ENCODE measurements around the gene AKIRIN1. TPM values are rescaled to one million over a fixed set of nuclear protein-coding genes. Genes with fewer than 3 reads are reported as not detected.
"Not testable (repeated sequence)": the region's sequence is repeated elsewhere in the genome, so short reads cannot be mapped to it uniquely, and the experiment has no call there.

Gene AKIRIN1
- total RNA-seq, 1 donor from 2014 or later = 152 TPM

GRCh38 chr1:39048745-39049370 lies 57.8 kb downstream of the AKIRIN1 start:
- H3K4me1 Mint-ChIP-seq (ENCODE audit: low read depth, unreplicated experiment) = peaks cover 22% of the 10 kb centered on the region
- no peaks in the 10 kb centered on the region for H4K20me1 ChIP-seq (ENCODE audit: insufficient read depth, low read length)
- no peaks in the 10 kb centered on the region for H3K9me3 Mint-ChIP-seq (ENCODE audit: unreplicated experiment)
- H3K4me2 ChIP-seq (ENCODE audit: low read length) = no peak overlapping the region
- no peak overlapping the region for H3K9ac ChIP-seq (ENCODE audit: low read length)
- DNase-seq (ENCODE audit: low read depth) = no peak
- H3K36me3 Mint-ChIP-seq (ENCODE audit: low read depth, unreplicated experiment) = peaks cover 10% of the 10 kb centered on the region
- H3K4me3 Mint-ChIP-seq (ENCODE audit: unreplicated experiment) = no peak overlapping the region
- no peak overlapping the region for H3K4me3 ChIP-seq (ENCODE audit: insufficient read depth, low read depth, low read length)
- no peaks in the 10 kb centered on the region for H3K36me3 ChIP-seq (ENCODE audit: insufficient read depth, low read length)
- TF ChIP-seq EZH2 (IDR thresholded peaks at IDR 0.05; ENCODE audit: insufficient read depth, low read length) (no peak), CTCF (IDR thresholded peaks at IDR 0.05; ENCODE audit: insufficient read depth, low read depth, low read length) (no peak)
- H3K4me1 ChIP-seq (ENCODE audit: insufficient read depth, low read length) = peaks cover 15% of the 10 kb centered on the region
- H3K27me3 ChIP-seq (ENCODE audit: insufficient read depth, low read length) = no peaks in the 10 kb centered on the region
- FAIRE-seq = no peak
- no peak overlapping the region for H2AFZ ChIP-seq (ENCODE audit: low read depth, low read length)
- H3K27ac ChIP-seq (ENCODE audit: low read depth, low read length) = peak overlapping the region; percentile 13
- no peak overlapping the region for H3K27ac Mint-ChIP-seq (ENCODE audit: unreplicated experiment)
- H3K9me3 ChIP-seq (ENCODE audit: insufficient read depth, low read depth, low read length) = no peaks in the 10 kb centered on the region
- no peaks in the 10 kb centered on the region for H3K79me2 ChIP-seq (ENCODE audit: insufficient read depth, low read length)
- no peaks in the 10 kb centered on the region for H3K27me3 Mint-ChIP-seq (ENCODE audit: low read depth, unreplicated experiment)

GRCh38 chr1:39050001-39050400 lies 58.9 kb downstream of the AKIRIN1 start:
- H3K4me2 ChIP-seq (ENCODE audit: low read length) = no peak overlapping the region
- no peak overlapping the region for H3K9ac ChIP-seq (ENCODE audit: low read length)
- no peak overlapping the region for H3K27ac ChIP-seq (ENCODE audit: low read depth, low read length)
- Mint-ChIP-seq H3K4me3 (ENCODE audit: unreplicated experiment) (no peak overlapping the region), H3K36me3 (ENCODE audit: low read depth, unreplicated experiment) (peaks cover 6% of the 10 kb centered on the region), H3K27me3 (ENCODE audit: low read depth, unreplicated experiment) (no peaks in the 10 kb centered on the region), H3K9me3 (ENCODE audit: unreplicated experiment) (no peaks in the 10 kb centered on the region), H3K4me1 (ENCODE audit: low read depth, unreplicated experiment) (peaks cover 22% of the 10 kb centered on the region), H3K27ac (ENCODE audit: unreplicated experiment) (no peak overlapping the region)
- no peak for DNase-seq (ENCODE audit: low read depth)
- no peaks in the 10 kb centered on the region for H3K79me2 ChIP-seq (ENCODE audit: insufficient read depth, low read length)
- no peak overlapping the region for H2AFZ ChIP-seq (ENCODE audit: low read depth, low read length)
- FAIRE-seq = no peak
- H3K27me3 ChIP-seq (ENCODE audit: insufficient read depth, low read length) = no peaks in the 10 kb centered on the region
- no peaks in the 10 kb centered on the region for H3K36me3 ChIP-seq (ENCODE audit: insufficient read depth, low read length)
- H4K20me1 ChIP-seq (ENCODE audit: insufficient read depth, low read length) = no peaks in the 10 kb centered on the region
- no peak overlapping the region for H3K4me3 ChIP-seq (ENCODE audit: insufficient read depth, low read depth, low read length)
- H3K4me1 ChIP-seq (ENCODE audit: insufficient read depth, low read length) = peaks cover 15% of the 10 kb centered on the region
- H3K9me3 ChIP-seq (ENCODE audit: insufficient read depth, low read depth, low read length) = no peaks in the 10 kb centered on the region
- TF ChIP-seq EZH2 (IDR thresholded peaks at IDR 0.05; ENCODE audit: insufficient read depth, low read length) (no peak), CTCF (IDR thresholded peaks at IDR 0.05; ENCODE audit: insufficient read depth, low read depth, low read length) (no peak)

GRCh38 chr1:39051193-39051850 lies 60.2 kb downstream of the AKIRIN1 start:
- not testable (repeated sequence) for H2AFZ ChIP-seq (ENCODE audit: low read depth, low read length); H3K79me2 ChIP-seq (ENCODE audit: insufficient read depth, low read length); H3K9ac ChIP-seq (ENCODE audit: low read length); H3K27ac ChIP-seq (ENCODE audit: low read depth, low read length); H3K9me3 ChIP-seq (ENCODE audit: insufficient read depth, low read depth, low read length); H3K36me3 ChIP-seq (ENCODE audit: insufficient read depth, low read length); H3K9me3 Mint-ChIP-seq (ENCODE audit: unreplicated experiment); H3K27ac Mint-ChIP-seq (ENCODE audit: unreplicated experiment); H3K4me3 Mint-ChIP-seq (ENCODE audit: unreplicated experiment); H4K20me1 ChIP-seq (ENCODE audit: insufficient read depth, low read length); DNase-seq (ENCODE audit: low read depth); H3K27me3 ChIP-seq (ENCODE audit: insufficient read depth, low read length); FAIRE-seq; H3K36me3 Mint-ChIP-seq (ENCODE audit: low read depth, unreplicated experiment); H3K4me2 ChIP-seq (ENCODE audit: low read length); H3K27me3 Mint-ChIP-seq (ENCODE audit: low read depth, unreplicated experiment); H3K4me3 ChIP-seq (ENCODE audit: insufficient read depth, low read depth, low read length)
- H3K4me1 ChIP-seq (ENCODE audit: insufficient read depth, low read length) = peaks cover 15% of the 10 kb centered on the region
- peaks cover 22% of the 10 kb centered on the region for H3K4me1 Mint-ChIP-seq (ENCODE audit: low read depth, unreplicated experiment)
